OCI-LY1 (cell line): ENCODE measurements around the gene KCNJ9.

Source experiments
- H2AFZ ChIP-seq: fragments of 200-600 bp; sonication (generic), shearing (Covaris generic); 2 replicates; pipeline ENCODE4 v1.6.0; 2014; ENCODE audit warnings: antibody characterized with exemption, mild to moderate bottlenecking, low read length
- H3F3A ChIP-seq: fragments of 200-600 bp; sonication (generic), shearing (Covaris generic); 2 replicates; pipeline ENCODE4 v1.6.0; 2014; ENCODE audit warnings: mild to moderate bottlenecking, antibody characterized with exemption, low read length, moderate library complexity; ENCODE audit not compliant: insufficient read depth
- H3K27ac ChIP-seq: fragments of 200-600 bp; sonication (generic); 2 replicates; pipeline ENCODE4 v1.5.1; 2014; ENCODE audit warnings: low read length, mixed run types, mild to moderate bottlenecking, low read depth; ENCODE audit not compliant: poor library complexity, severe bottlenecking
- H3K27me3 ChIP-seq: fragments of 200-600 bp; sonication (generic); 2 replicates; pipeline ENCODE4 v1.6.0; 2014; ENCODE audit warnings: antibody characterized with exemption, mild to moderate bottlenecking, low read length, moderate library complexity; ENCODE audit not compliant: insufficient read depth
- H3K36me3 ChIP-seq: fragments of 200-600 bp; sonication (generic); 2 replicates; pipeline ENCODE4 v1.6.1; 2014; ENCODE audit warnings: mild to moderate bottlenecking, antibody characterized with exemption, low read length, moderate library complexity, mixed read lengths; ENCODE audit not compliant: insufficient read depth
- H3K4me1 ChIP-seq: fragments of 200-600 bp; sonication (generic); 2 replicates; pipeline ENCODE4 v1.5.1; 2014; ENCODE audit warnings: mild to moderate bottlenecking, low read length, moderate library complexity; ENCODE audit not compliant: insufficient read depth, severe bottlenecking
- H3K4me2 ChIP-seq: fragments of 200-600 bp; sonication (generic), shearing (Covaris generic); 2 replicates; pipeline ENCODE4 v1.6.1; 2014; ENCODE audit warnings: low read length
- H3K4me3 ChIP-seq: fragments of 200-600 bp; sonication (generic); 2 replicates; pipeline ENCODE4 v1.5.1; 2014; ENCODE audit warnings: low read length, low read depth, mild to moderate bottlenecking, mixed read lengths; ENCODE audit not compliant: poor library complexity, severe bottlenecking
- H3K79me2 ChIP-seq: fragments of 200-600 bp; shearing (Covaris generic); 2 replicates; pipeline ENCODE4 v1.6.1; 2016; ENCODE audit warnings: mixed run types, low read length, mixed read lengths; ENCODE audit not compliant: insufficient read depth
- H3K9ac ChIP-seq: fragments of 200-600 bp; sonication (generic), shearing (Covaris generic); 2 replicates; pipeline ENCODE4 v1.6.1; 2014; ENCODE audit warnings: mild to moderate bottlenecking, low read length, mixed read lengths
- H3K9me2 ChIP-seq: fragments of 200-600 bp; sonication (generic), shearing (Covaris generic); 2 replicates; pipeline ENCODE4 v1.6.1; 2014; ENCODE audit warnings: low read depth, mild to moderate bottlenecking, low read length, mixed read lengths
- H3K9me3 ChIP-seq: fragments of 200-600 bp; shearing (Covaris generic); 2 replicates; pipeline ENCODE4 v1.6.1; 2014; ENCODE audit warnings: low read length, mixed read lengths
- H4K20me1 ChIP-seq: fragments of 200-600 bp; sonication (generic), shearing (Covaris generic); 2 replicates; pipeline ENCODE4 v1.6.0; 2016; ENCODE audit warnings: mild to moderate bottlenecking, low read length; ENCODE audit not compliant: insufficient read depth
- CTCF ChIP-seq: fragments of 200-600 bp; sonication (generic), shearing (Covaris generic); IDR thresholded peaks from 2 replicates; pipeline ENCODE4 v1.5.1; 2017; ENCODE audit warnings: mild to moderate bottlenecking, antibody characterized with exemption, low read length, moderate library complexity, mixed read lengths
- EZH2 ChIP-seq: fragments of 200-600 bp; sonication (generic), shearing (Covaris generic); IDR thresholded peaks from 2 replicates; pipeline ENCODE4 v1.8.0; 2017; ENCODE audit warnings: borderline replicate concordance, mixed run types, mild to moderate bottlenecking, antibody characterized with exemption, low read length, moderate library complexity, mixed read lengths

KCNJ9 gene

GRCh38 chr1:160080381-160081100, 797 bp upstream of the KCNJ9 start:
- Histone ChIP-seq H3K4me3 (no peak overlapping the region), H4K20me1 (no peaks in the 10 kb centered on the region), H3K9me3 (no peaks in the 10 kb centered on the region), H3K4me1 (no peaks in the 10 kb centered on the region), H3K79me2 (no peaks in the 10 kb centered on the region), H2AFZ (no peak overlapping the region), H3K27me3 (no peaks in the 10 kb centered on the region), H3F3A (no peaks in the 10 kb centered on the region), H3K27ac (no peak overlapping the region), H3K9ac (no peak overlapping the region), H3K9me2 (no peaks in the 10 kb centered on the region), H3K36me3 (no peaks in the 10 kb centered on the region; the same call in 1 of the 2 replicates), H3K4me2 (no peak overlapping the region)
- TF ChIP-seq CTCF = no peak
- TF ChIP-seq EZH2 = no peak

GRCh38 chr1:160082487-160082886, 1.1 kb downstream of the KCNJ9 start:
- Histone ChIP-seq H4K20me1 (no peaks in the 10 kb centered on the region), H3K79me2 (no peaks in the 10 kb centered on the region), H3K4me2 (no peak overlapping the region), H3K9me3 (no peaks in the 10 kb centered on the region), H3K27me3 (no peaks in the 10 kb centered on the region), H3K4me3 (no peak overlapping the region), H3K4me1 (no peaks in the 10 kb centered on the region), H3K36me3 (no peaks in the 10 kb centered on the region; the same call in 1 of the 2 replicates), H3F3A (no peaks in the 10 kb centered on the region), H3K27ac (no peak overlapping the region), H3K9me2 (no peaks in the 10 kb centered on the region), H2AFZ (no peak overlapping the region), H3K9ac (no peak overlapping the region)
- TF ChIP-seq CTCF (no peak), EZH2 (no peak)

- Histone ChIP-seq H3K9ac (no peak overlapping the region), H3K79me2 (no peaks in the 10 kb centered on the region), H3K27ac (no peak overlapping the region), H3K36me3 (no peaks in the 10 kb centered on the region; the same call in 1 of the 2 replicates), H4K20me1 (no peaks in the 10 kb centered on the region), H3K4me1 (no peaks in the 10 kb centered on the region), H3K9me3 (no peaks in the 10 kb centered on the region), H2AFZ (no peak overlapping the region), H3K4me3 (no peak overlapping the region), H3K9me2 (no peaks in the 10 kb centered on the region), H3F3A (no peaks in the 10 kb centered on the region), H3K27me3 (no peaks in the 10 kb centered on the region), H3K4me2 (no peak overlapping the region)
- TF ChIP-seq CTCF (no peak), EZH2 (no peak)
These were observed 1.6 kb downstream of the KCNJ9 start for GRCh38 chr1:160082926-160083325.
